ENCODE results near the gene ALG1.
"Not testable (repeated sequence)": the region's sequence is repeated elsewhere in the genome, so short reads cannot be mapped to it uniquely, and the experiment has no call there.

The ALG1 gene

DNA sequence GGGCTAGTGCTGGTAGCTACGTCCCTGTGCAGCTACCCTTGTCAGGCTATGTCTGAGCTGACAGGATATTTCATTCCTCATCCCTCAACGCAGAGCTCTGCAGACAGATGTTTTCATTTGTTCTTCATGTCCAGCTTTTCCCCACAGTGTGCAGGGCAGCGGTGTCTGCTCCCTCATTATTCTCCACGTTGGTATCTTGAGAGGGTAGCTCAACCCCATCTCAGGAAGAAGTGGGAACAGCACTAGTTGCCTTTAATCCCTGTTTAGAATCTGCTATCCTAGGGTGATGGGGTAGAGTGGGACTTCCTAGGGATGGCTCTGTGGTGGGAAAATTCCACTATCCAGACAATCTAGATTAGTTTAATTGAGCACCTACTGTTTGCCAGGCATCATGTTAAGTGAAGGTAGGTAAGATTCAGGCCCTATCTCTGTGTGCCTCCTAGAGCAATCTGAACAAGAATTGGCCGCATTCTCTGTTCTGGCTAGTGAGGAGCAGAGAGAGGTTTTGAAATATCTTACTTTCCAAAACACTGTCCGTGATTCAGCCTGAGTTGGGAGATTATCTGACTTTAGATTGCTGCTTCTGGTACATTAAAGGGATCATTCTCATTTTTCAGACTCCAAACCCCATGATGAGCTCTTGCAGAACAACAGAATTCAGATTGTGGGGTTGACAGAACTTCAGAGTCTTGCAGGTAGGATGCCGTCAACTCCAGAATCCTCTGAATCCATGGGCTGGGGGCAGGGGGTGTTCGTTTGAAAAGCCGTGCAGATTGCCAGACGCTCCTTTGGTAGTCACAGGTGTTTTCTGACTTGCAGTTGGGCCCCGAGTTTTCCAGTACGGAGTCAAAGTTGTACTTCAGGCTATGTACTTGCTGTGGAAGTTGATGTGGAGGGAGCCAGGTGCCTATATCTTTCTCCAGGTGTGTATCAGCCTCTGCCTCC lies 963 bp downstream of the ALG1 start:
- H3K9me3 Mint-ChIP-seq, result no peaks in the 10 kb centered on the region
- ATAC-seq (replicated peaks) (no peak), DNase-seq (no peak)
- H3K27me3 Mint-ChIP-seq, result no peaks in the 10 kb centered on the region
- H3K4me1 Mint-ChIP-seq (ENCODE audit: low read depth in 2 of 2), result peaks cover 27% of the 10 kb centered on the region in 2 donors
- peaks cover 42% of the 10 kb centered on the region for H3K36me3 Mint-ChIP-seq (ENCODE audit: insufficient read depth)
- H3K27ac Mint-ChIP-seq, result peak overlapping the region; percentile 98 to 99
- H3K4me3 Mint-ChIP-seq, result peak overlapping the region; percentile 96

DNA sequence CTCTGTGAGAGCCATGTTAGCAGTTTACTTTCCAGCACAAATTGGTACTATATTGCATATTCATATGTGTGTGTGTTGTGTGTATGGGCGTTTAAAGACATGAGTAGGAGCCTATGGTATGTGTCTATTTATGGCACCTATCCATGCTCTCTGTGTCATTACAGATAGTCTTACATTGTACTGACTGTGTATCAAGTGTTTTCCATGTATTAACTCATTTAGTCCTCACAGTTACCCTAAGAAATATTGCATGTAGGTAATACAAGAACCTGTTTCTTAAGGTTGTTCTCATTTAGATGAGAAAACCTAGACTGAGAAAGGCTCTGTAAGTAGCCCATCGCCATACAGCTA lies 1.6 kb downstream of the ALG1 start:
- Mint-ChIP-seq H3K27me3 (no peaks in the 10 kb centered on the region), H3K4me1 (ENCODE audit: low read depth in 2 of 2) (peaks cover 27% of the 10 kb centered on the region in 2 donors), H3K9me3 (no peaks in the 10 kb centered on the region), H3K36me3 (ENCODE audit: insufficient read depth) (peaks cover 45% of the 10 kb centered on the region), H3K27ac (peak overlapping the region; percentile 41 to 98), H3K4me3 (peak overlapping the region; percentile 96)
- no peak for DNase-seq
- ATAC-seq (replicated peaks), result no peak

DNA sequence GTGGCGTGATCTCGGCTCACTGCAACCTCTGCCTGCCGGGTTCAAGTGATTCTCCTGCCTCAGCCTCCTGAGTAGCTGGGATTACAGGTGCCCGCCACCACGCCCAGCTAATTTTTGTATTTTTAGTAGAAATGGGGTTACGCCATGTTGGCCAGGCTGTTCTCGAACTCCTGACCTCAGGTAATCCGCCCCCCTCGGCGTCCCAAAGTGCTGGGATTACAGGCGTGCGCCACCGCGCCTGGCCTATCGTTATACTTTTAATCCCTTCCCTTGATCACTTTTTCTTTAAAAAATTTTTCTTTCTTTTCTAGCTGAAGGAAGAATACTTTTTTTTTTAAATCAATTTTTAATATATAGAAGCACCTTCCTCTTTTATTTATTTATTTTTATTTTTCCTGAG lies 2.1 kb downstream of the ALG1 start:
- H3K4me3 Mint-ChIP-seq; H3K27me3 Mint-ChIP-seq; DNase-seq; H3K9me3 Mint-ChIP-seq; ATAC-seq (replicated peaks); H3K27ac Mint-ChIP-seq: not testable (repeated sequence)
- H3K4me1 Mint-ChIP-seq (ENCODE audit: low read depth in 2 of 2), result peaks cover 27% of the 10 kb centered on the region in 2 donors
- peaks cover 45% of the 10 kb centered on the region for H3K36me3 Mint-ChIP-seq (ENCODE audit: insufficient read depth)

DNA sequence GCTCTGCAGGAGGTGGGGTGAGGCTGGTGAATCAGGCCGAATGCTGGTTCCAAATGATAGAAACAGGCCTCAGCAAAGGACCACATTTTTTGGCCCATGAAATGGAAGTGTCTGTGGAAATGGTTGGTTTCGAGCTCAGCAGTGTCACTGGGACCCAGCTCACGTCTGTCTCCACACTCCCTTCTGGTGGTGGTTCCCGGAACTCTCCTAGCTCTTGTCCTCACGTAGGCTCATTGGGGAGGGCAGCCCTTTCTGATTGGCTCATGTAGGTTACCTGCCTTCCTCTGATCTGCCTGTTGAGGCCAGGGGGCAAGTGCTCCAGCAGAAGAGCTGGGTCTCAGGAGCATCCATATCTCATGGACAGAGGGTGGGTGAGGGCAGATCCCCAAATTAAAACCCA lies 4.0 kb downstream of the ALG1 start:
- H3K36me3 Mint-ChIP-seq (ENCODE audit: insufficient read depth), result peaks cover 55% of the 10 kb centered on the region
- DNase-seq (no peak), ATAC-seq (replicated peaks) (no peak)
- no peak overlapping the region for H3K4me3 Mint-ChIP-seq
- peak overlapping the region in 1 of 2 donors; percentile 78 for H3K27ac Mint-ChIP-seq
- H3K27me3 Mint-ChIP-seq, result no peaks in the 10 kb centered on the region
- no peaks in the 10 kb centered on the region for H3K9me3 Mint-ChIP-seq
- peaks cover 27% of the 10 kb centered on the region in 2 donors for H3K4me1 Mint-ChIP-seq (ENCODE audit: low read depth in 2 of 2)

DNA sequence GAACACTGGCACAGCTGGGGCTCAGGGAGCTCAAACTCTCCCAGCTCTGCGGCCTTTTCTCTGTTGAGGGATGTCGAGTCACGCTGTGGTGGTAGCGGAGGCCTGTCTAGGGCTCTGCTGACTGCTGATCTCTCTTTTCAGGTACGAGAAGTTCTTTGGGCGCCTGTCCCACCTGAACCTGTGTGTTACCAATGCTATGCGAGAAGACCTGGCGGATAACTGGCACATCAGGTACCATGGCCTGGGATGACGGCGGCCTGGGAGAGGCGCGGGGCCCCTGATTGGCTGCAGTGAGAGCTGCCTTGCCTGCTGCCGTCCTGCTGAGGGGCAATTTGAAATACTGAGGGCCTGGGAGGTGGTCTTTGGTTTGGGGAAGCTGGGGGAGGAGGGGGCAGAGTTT lies 5.7 kb downstream of the ALG1 start:
- Mint-ChIP-seq H3K27ac (no peak overlapping the region), H3K9me3 (no peaks in the 10 kb centered on the region), H3K27me3 (no peaks in the 10 kb centered on the region), H3K4me1 (ENCODE audit: low read depth in 2 of 2) (peaks cover 10 to 13% of the 10 kb centered on the region in 2 donors), H3K36me3 (ENCODE audit: insufficient read depth) (peaks cover 51% of the 10 kb centered on the region), H3K4me3 (no peak overlapping the region)
- no peak for DNase-seq
- no peak for ATAC-seq (replicated peaks)

DNA sequence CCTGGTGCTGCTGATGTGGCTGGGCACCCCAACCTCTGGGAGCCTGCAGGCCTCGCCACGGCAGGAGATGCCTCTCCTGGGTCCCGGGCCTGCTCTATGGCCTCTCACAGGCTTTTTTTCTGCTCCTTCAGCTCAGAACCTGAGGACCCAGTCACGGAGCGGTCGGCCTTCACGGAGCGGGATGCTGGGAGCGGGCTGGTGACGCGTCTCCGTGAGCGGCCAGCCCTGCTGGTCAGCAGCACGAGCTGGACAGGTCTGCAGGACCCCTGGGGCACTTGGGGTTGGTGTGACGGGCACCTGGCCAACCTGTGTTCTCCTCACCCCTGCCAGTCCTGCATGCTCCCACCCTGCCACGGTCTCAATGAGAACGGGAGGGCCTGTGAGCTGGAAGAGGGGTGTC lies 7.0 kb downstream of the ALG1 start:
- no peaks in the 10 kb centered on the region for H3K9me3 Mint-ChIP-seq
- peaks cover 49% of the 10 kb centered on the region for H3K36me3 Mint-ChIP-seq (ENCODE audit: insufficient read depth)
- peaks cover 0 to 3% of the 10 kb centered on the region in 2 donors for H3K4me1 Mint-ChIP-seq (ENCODE audit: low read depth in 2 of 2)
- no peaks in the 10 kb centered on the region for H3K27me3 Mint-ChIP-seq
- no peak overlapping the region for H3K27ac Mint-ChIP-seq
- H3K4me3 Mint-ChIP-seq, result no peak overlapping the region
- ATAC-seq (replicated peaks) (no peak), DNase-seq (no peak)

DNA sequence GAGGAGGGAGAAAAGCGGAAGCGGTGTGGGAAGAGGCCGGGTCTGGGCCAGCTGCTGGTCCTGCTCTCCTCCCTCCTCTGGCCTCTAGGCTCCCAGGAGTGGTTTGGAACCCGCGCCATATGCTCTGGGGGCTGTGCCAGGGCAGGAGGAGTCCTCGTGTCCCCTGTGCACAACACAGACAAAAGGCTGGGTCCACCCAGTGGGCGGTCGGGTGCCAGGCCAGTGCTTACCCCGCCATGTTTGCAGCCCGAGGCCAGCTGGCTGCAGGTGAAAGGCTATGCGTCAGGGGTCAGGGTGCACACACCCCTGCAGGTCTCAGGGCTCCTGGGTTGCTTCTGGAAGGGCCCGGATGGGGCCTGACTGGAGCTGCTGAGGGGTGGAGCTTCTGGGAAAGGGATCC lies 8.8 kb downstream of the ALG1 start:
- peaks cover 43% of the 10 kb centered on the region for H3K36me3 Mint-ChIP-seq (ENCODE audit: insufficient read depth)
- not testable (repeated sequence) for H3K27ac Mint-ChIP-seq; H3K4me1 Mint-ChIP-seq (ENCODE audit: low read depth in 2 of 2); H3K4me3 Mint-ChIP-seq; H3K9me3 Mint-ChIP-seq; DNase-seq; H3K27me3 Mint-ChIP-seq; ATAC-seq (replicated peaks)

DNA sequence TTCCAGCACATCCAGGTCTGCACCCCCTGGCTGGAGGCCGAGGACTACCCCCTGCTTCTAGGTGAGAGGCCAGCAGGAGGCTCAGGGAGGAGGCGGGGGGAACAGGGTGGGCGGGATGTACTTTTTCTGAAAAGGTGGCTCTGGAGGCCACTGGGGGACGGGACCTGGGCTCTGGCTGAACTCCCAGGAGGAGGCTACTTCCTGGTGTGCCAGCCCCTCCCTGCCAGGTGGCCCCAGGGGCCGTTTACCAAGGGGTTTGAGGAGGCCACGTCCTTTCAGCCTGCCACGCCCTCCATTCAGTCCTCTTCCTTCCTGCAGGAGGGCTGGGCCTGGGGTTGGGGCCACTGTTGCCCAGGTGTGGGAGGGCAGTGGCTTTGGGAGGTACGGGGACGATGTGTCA lies 9.4 kb downstream of the ALG1 start:
- H3K27me3 Mint-ChIP-seq; H3K4me3 Mint-ChIP-seq; H3K9me3 Mint-ChIP-seq; ATAC-seq (replicated peaks); DNase-seq; H3K4me1 Mint-ChIP-seq (ENCODE audit: low read depth in 2 of 2): not testable (repeated sequence)
- Mint-ChIP-seq H3K27ac (peak overlapping the region in 1 of 2 donors; percentile 55), H3K36me3 (ENCODE audit: insufficient read depth) (peaks cover 38% of the 10 kb centered on the region)

DNA sequence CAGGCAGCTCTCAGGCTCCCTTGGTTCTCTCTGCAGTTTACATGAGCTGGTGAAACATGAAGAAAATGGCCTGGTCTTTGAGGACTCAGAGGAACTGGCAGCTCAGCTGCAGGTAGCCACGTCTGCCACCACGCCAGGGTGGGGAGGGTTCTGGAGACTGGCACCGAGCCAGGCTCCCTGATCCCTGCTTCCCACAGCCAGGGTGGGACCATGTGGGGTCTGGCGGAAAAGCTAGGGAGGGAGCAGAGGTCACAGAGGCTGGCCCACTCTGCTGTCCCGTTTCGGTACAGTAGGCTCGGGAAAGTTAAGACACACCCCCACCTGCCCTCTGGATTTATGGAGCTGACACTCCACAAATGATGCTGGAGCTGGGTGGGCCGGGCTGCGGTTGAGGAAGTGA lies 12.0 kb downstream of the ALG1 start:
- not testable (repeated sequence) for H3K27ac Mint-ChIP-seq; H3K4me1 Mint-ChIP-seq (ENCODE audit: low read depth in 2 of 2); H3K4me3 Mint-ChIP-seq; DNase-seq; H3K9me3 Mint-ChIP-seq; H3K27me3 Mint-ChIP-seq; ATAC-seq (replicated peaks)
- peaks cover 38% of the 10 kb centered on the region for H3K36me3 Mint-ChIP-seq (ENCODE audit: insufficient read depth)

DNA sequence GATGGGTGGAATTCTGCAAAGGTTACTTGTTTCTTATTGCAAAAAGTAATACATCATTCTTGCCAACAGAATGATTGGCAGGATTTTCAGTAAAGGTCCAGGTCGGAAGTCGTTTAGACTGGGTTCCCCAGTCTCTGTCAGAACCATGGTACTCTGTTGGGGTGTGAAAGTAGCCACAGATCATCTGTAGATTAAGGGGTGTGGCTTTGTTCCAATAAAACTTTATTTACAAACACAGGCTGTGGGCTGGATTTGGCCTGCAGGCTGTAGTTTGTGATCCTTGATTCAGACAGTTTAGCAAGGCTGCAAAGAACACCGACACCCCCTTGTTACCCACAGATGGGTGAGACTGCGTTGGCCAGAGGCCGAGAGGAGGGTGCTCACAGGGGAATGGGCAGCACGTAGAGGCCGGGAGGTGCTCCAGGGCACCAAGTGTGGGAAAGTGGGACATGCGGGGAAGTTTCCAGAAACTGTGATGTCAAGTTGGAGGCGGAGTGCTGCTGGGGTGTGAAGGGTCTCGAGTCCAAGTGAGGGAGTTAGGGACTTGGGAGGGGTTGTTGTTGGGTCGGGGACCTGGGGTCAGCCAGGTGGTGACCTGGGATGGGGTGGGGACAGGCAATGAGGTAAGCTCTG lies 12.6 kb downstream of the ALG1 start:
- not testable (repeated sequence) for ATAC-seq (replicated peaks); DNase-seq; H3K27me3 Mint-ChIP-seq; H3K4me3 Mint-ChIP-seq; H3K9me3 Mint-ChIP-seq; H3K4me1 Mint-ChIP-seq (ENCODE audit: low read depth in 2 of 2)
- Mint-ChIP-seq H3K36me3 (ENCODE audit: insufficient read depth) (peaks cover 36% of the 10 kb centered on the region), H3K27ac (peak overlapping the region in 1 of 2 donors; percentile 26)

DNA sequence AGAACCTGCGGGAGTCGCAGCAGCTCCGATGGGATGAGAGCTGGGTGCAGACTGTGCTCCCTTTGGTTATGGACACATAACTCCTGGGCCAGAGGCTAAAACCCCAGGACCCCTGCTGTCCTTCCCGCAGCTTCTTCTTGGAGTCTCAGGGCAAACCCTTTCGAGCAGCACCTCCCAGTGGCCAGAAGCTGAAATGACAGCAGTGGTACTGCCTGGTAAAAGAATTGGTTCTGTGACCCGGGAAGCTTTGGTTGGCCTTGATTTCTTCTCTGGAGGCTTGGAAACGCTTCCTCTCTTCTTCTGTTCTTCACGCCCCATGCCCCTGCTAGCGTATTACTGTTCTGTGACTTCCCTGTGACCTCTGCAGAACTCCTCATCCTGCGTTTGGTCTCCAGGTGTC lies 13.2 kb downstream of the ALG1 start:
- not testable (repeated sequence) for H3K4me1 Mint-ChIP-seq (ENCODE audit: low read depth in 2 of 2); H3K27ac Mint-ChIP-seq; H3K9me3 Mint-ChIP-seq; ATAC-seq (replicated peaks); H3K4me3 Mint-ChIP-seq; H3K27me3 Mint-ChIP-seq
- DNase-seq, result peak; percentile 44 to 55 (median 46)
- peaks cover 30% of the 10 kb centered on the region for H3K36me3 Mint-ChIP-seq (ENCODE audit: insufficient read depth)

DNA sequence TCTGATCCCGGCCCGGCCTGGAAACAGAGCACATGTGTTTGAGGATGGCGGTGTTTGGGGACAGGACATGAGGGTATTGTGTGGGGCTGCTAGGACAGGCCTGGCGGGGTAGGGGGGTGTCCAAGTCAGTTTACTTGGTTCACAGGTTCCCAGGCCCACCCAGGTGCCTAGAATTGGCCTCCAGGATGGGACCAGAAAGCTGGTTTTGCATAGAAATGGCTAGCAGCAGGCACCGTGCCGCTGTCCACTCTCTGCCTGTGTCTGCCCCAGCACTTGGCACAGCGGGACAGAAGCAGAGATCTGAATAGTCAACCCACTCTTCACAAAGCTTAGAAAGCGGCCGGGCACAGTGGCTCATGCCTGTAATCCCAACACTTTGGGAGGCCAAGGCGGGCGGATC lies 14.1 kb downstream of the ALG1 start:
- H3K4me3 Mint-ChIP-seq; H3K4me1 Mint-ChIP-seq (ENCODE audit: low read depth in 2 of 2); H3K9me3 Mint-ChIP-seq; H3K27ac Mint-ChIP-seq; H3K27me3 Mint-ChIP-seq; DNase-seq; ATAC-seq (replicated peaks): not testable (repeated sequence)
- H3K36me3 Mint-ChIP-seq (ENCODE audit: insufficient read depth), result peaks cover 28% of the 10 kb centered on the region

DNA sequence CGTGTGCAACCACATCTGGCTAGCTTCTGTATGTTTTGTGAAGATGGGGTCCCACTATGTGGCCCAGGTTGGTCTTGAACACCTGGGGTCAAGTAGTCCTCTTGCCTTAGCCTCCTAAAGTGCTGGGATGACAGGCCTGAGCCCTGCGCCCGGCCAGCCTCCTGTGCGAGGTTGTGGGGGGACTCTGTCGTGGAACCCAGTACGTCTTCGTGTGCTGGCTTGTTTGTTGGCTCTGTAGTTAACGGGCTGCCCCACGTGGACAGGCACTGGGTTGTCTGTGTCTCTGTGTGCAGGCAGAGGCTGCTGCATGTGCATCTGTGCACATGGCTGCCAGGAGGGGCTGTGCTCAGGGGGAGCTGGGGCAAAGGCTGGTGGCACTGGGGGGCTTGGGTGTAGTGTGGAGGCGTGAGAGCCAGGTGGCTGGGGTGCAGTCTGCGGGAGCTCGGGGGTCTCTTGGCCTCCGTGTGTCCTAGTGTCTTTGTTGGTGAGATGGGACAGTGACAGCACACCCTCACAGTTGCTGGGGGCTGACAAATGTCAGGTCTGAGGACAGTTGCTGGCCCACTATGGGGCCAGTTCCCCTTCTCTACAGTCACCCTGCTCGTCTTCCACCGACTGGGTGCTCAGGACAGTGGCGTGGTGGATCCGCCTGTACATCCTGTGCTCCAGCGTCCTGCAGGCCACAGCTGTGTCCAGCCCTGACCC lies 16.6 kb downstream of the ALG1 start:
- H3K27me3 Mint-ChIP-seq; H3K4me3 Mint-ChIP-seq; H3K27ac Mint-ChIP-seq; H3K4me1 Mint-ChIP-seq (ENCODE audit: low read depth in 2 of 2); DNase-seq; ATAC-seq (replicated peaks); H3K9me3 Mint-ChIP-seq: not testable (repeated sequence)
- H3K36me3 Mint-ChIP-seq (ENCODE audit: insufficient read depth), result peaks cover 15% of the 10 kb centered on the region
